Fibroblast of skin of abdomen (primary cell): ENCODE results near the gene ZSWIM6.

Source experiments
- DNase-seq: peaks from one replicate; pipeline ENCODE4 v3.0.0-alpha.2; 2013

Gene ZSWIM6

GRCh38 chr5:61332851-61333320, 828 bp downstream of the ZSWIM6 start:
- peak; percentile 65 for DNase-seq

GRCh38 chr5:61333321-61333953, 1.4 kb downstream of the ZSWIM6 start:
- DNase-seq: no peak

- no peak for DNase-seq
Observed at GRCh38 chr5:61333954-61334867, 2.2 kb downstream of the ZSWIM6 start.

DNA sequence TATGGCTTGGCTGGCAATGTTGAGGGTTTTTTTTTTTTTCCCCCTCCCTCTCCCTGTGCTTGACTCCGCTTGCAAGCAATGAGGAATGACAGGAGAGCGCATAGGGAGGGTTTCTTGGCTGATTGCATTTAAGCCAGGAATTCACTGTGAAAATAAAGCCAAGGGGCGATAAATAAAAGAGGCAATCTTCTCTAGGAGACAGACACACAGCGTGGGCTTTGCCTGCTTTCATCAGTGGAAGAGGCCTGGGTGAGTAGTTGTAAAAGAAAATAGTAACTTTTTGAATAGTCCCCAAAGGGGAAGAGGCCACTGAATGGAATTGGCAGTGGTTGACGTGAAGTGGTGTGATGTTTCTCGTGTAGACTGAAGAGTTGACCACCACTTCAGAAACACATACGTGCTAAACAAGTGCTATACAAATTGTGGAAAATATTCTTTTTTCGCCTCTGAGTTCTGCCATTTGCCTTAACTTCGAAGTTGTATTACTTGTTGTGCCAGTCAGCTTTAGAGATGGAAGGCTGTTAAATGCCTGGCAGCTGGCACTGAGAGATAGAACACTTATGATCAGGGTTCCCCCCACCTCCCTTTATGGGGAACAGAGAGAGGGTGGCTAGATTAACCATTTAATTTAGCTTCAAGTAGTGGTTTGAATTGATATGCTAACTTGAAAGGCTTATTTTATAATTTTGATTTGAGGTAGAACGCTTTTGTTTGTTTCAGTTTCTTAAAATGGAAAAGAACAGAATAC, 3.0 kb downstream of the ZSWIM6 start:
- DNase-seq: peak; percentile 78

GRCh38 chr5:61339764-61340163, 7.7 kb downstream of the ZSWIM6 start:
- DNase-seq: no peak

- no peak for DNase-seq
Observed at GRCh38 chr5:61340775-61341361, 8.8 kb downstream of the ZSWIM6 start.

DNA sequence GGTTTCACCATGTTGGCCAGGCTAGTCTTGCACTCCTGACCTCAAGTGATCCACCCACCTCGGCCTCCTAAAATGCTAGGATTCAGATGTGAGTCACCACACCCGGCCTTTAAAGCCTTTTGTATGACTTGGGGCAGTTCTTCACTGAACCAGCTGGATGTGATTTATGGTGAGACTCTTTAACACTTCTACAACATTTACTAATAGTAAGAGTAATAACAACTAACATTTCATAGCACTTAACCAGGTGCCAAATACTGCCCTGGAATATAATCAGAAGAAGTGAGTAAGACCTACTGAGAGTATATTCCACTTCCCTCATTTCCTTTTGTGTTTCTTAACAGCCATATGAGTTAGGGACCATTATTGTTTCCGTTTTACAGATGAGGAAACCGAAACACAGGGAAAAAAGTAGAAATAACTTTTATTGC, 10.0 kb downstream of the ZSWIM6 start:
- DNase-seq: peak; percentile 64

GRCh38 chr5:61344187-61344944, 12.3 kb downstream of the ZSWIM6 start:
- no peak for DNase-seq

DNA sequence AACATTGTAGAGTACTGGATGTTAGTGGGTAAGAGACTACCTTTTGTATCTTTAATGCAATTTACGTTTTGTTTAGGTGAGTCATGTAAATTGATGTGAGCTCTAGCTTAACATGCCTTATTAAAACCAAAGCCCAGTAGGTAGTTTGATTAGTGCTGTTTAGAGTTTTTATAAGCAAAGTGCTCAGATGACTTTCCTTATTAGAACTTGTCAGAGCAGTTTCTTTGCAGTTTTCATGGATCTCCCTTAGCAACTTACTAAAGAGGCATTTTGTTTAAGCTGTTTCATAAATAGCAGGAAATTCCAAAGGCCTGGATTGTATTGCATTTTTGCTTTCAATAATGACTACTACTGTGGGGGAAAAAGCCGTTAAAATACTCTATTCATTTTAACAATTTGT, 14.5 kb downstream of the ZSWIM6 start:
- DNase-seq: no peak

DNA sequence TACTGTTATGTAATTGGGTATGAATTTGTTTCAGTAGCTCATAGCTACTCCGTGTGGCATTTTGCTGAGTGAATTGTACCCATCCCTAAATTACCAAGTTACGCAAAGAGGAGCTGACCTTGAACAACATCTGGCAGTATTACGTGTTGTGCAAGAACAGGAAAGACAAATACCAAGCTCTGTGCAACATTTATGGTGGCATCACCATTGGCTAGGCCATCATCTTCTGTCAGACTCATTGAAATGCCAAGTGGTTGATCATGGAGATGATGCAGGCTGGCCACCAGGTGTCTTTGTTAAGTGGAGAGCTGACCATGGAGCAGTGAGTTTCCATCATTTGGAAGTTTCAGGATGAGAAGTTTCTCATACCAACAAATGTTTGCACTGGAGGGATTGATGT, 15.0 kb downstream of the ZSWIM6 start:
- no peak for DNase-seq

GRCh38 chr5:61348447-61348846, 16.4 kb downstream of the ZSWIM6 start:
- no peak for DNase-seq

DNA sequence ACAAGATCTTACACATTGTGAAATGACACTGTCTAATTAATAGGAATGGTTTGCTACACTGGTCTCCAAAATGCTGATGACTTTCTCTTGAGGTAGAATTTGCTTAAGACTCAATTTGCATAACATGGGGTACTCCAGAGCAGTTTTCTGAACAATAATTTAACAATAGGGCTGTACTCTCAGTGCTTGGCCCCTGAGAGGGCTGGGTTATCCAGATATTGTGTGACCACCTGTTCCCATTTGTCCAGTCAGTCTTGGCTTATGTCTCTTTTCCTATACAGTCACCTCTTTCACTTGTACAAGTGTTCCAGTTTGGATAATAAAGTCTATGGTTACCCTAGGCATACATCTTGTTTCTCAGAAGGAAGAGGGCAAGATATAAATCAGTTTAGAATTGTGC, 17.9 kb downstream of the ZSWIM6 start:
- no peak for DNase-seq

DNA sequence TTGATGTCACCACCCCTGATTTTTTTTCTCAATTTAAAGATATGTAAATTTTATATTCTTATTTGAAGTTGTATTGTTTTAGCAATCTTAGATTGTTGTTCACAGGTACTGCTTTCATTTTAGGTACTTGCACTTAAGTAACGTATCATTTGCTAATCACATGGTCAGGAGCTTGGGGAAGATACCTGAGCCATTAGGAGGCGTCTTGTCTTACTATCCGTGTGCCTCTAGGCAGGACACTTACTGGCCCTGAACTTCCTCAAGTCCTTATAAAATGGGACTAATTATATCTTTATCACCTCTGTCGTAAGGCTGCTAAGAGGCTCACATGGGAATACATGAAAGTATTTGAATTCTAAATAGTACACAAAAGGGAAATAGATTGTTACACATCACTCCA, 18.5 kb downstream of the ZSWIM6 start:
- DNase-seq: no peak

DNA sequence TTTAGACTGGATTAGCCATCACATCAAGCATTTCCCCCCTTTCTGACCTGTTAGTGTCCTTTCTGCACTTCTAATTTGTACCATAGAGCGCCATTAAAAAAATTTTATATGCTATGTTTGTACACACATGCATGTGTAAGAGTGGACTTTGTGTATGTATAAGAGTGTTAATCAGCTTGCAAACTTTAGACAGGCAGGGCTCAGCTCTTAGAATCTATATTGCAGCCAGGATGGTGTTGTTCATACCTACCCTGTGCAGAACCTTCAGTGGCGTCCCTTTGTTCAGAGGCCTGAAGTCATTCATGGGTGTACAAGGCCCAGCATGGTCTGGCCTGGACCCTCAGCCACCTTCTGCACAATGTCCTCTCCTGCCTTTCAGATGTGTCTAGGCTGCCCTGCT, 19.7 kb downstream of the ZSWIM6 start:
- DNase-seq: no peak

GRCh38 chr5:61352180-61352579, 20.1 kb downstream of the ZSWIM6 start:
- DNase-seq: no peak

- no peak for DNase-seq
Observed at GRCh38 chr5:61352612-61353156, 20.6 kb downstream of the ZSWIM6 start.

- DNase-seq: no peak
Observed at GRCh38 chr5:61353293-61353692, 21.2 kb downstream of the ZSWIM6 start.

DNA sequence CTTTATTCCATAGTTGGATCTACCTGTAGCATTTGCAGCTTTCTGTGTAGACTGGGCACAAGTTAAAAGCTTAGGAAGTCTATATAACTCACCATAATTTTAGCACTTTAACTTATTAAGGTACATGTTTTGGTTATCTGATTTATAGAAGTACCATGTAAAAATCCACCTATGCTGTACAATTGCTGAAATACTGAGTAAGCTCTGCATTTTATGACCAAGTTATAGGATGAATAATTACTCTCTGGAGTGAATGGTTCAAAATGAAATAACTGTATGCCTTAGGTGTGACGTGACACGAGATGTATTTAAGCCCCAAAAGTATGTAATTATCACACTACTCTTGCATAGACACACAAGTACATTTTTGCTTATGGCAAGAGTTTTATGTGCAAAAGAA, 22.1 kb downstream of the ZSWIM6 start:
- no peak for DNase-seq

- DNase-seq: no peak
Observed at GRCh38 chr5:61357745-61358144, 25.7 kb downstream of the ZSWIM6 start.

GRCh38 chr5:61362796-61363368, 30.8 kb downstream of the ZSWIM6 start:
- DNase-seq: peak; percentile 18

GRCh38 chr5:61363401-61364114, 31.5 kb downstream of the ZSWIM6 start:
- peak; percentile 24 for DNase-seq
